HepG2 (cell line): Measurements from ENCODE around the gene ZNF629. TPM values are rescaled to one million over a fixed set of nuclear protein-coding genes. Genes with fewer than 3 reads are reported as not detected.

Experiments used
- ATRX ChIP-seq: sonication (generic); formaldehyde crosslinking; IDR thresholded peaks from 2 replicates; pipeline ENCODE4 v1.4.0; 2020; ENCODE audit warnings: missing genetic modification reagents, borderline replicate concordance
- CERS6 ChIP-seq: sonication (generic); formaldehyde crosslinking; IDR thresholded peaks from 2 replicates; pipeline ENCODE4 v1.5.0; 2020; ENCODE audit warnings: missing genetic modification reagents
- EHMT2 ChIP-seq: fragments of 200-600 bp; sonication (generic); IDR thresholded peaks from 2 replicates; pipeline ENCODE4 v1.7.0; 2017; ENCODE audit warnings: antibody characterized with exemption, low read depth, low read length, borderline replicate concordance
- FOSL2 ChIP-seq: sonication (generic); formaldehyde crosslinking; IDR thresholded peaks from 2 replicates; pipeline ENCODE4 v1.4.0; 2020; ENCODE audit warnings: missing genetic modification reagents
- FOXA3 ChIP-seq: IDR thresholded peaks from 2 replicates; pipeline ENCODE4 v1.6.1; 2016; ENCODE audit warnings: missing genetic modification reagents, missing compliant biosample characterization
- FOXO1 ChIP-seq: sonication (generic); formaldehyde crosslinking; IDR thresholded peaks from 2 replicates; pipeline ENCODE4 v1.4.0; 2020; ENCODE audit warnings: missing genetic modification reagents
- GATAD2A ChIP-seq: IDR thresholded peaks from 2 replicates; pipeline ENCODE4 v1.6.1; 2016
- HNF4G ChIP-seq, 2 experiments: sonication (generic) in 1 of 2; formaldehyde crosslinking in 1 of 2; IDR thresholded peaks; 2 replicates each; pipeline versions ENCODE4 v1.4.0 to v1.6.1; 2011 to 2020; ENCODE audit warnings: borderline replicate concordance in 2 of 2, low read depth in 2 of 2, mild to moderate bottlenecking in 2 of 2, low read length in 1 of 2, missing genetic modification reagents in 1 of 2, moderate library complexity in 1 of 2
- HNRNPL ChIP-seq: fragments of 200-400 bp; formaldehyde crosslinking; IDR thresholded peaks from 2 replicates; pipeline ENCODE4 v1.6.1; 2017; ENCODE audit warnings: mild to moderate bottlenecking, low read depth, low read length
- MAX ChIP-seq: IDR thresholded peaks from 2 replicates; pipeline ENCODE4 v1.6.1; 2012; ENCODE audit warnings: inconsistent platforms
- MXD4 ChIP-seq: IDR thresholded peaks from 2 replicates; pipeline ENCODE4 v1.6.1; 2016; ENCODE audit warnings: mild to moderate bottlenecking, missing biosample characterization, missing genetic modification reagents
- PHF21A ChIP-seq: sonication (generic); formaldehyde crosslinking; IDR thresholded peaks from 2 replicates; pipeline ENCODE4 v1.5.0; 2020; ENCODE audit warnings: mild to moderate bottlenecking, missing genetic modification reagents
- RNF219 ChIP-seq: sonication (generic); formaldehyde crosslinking; IDR thresholded peaks from 2 replicates; pipeline ENCODE4 v1.5.0; 2020; ENCODE audit warnings: mild to moderate bottlenecking, missing genetic modification reagents
- SYNCRIP ChIP-seq: fragments of 200-400 bp; formaldehyde crosslinking; IDR thresholded peaks from 2 replicates; pipeline ENCODE4 v1.6.1; 2018; ENCODE audit warnings: mild to moderate bottlenecking, low read depth, low read length; ENCODE audit not compliant: insufficient read depth
- U2AF2 ChIP-seq: fragments of 200-400 bp; formaldehyde crosslinking; IDR thresholded peaks from 2 replicates; pipeline ENCODE4 v1.6.1; 2017; ENCODE audit warnings: low read depth, mild to moderate bottlenecking, low read length
- ZNF3 ChIP-seq: IDR thresholded peaks from 2 replicates; pipeline ENCODE4 v1.7.0; 2017; ENCODE audit warnings: inconsistent platforms
- ZNF335 ChIP-seq: sonication (generic); formaldehyde crosslinking; IDR thresholded peaks from 2 replicates; pipeline ENCODE4 v1.4.0; 2020; ENCODE audit warnings: missing genetic modification reagents
- ZNF562 ChIP-seq: sonication (generic); formaldehyde crosslinking; IDR thresholded peaks from 2 replicates; pipeline ENCODE4 v1.8.0; 2022; ENCODE audit warnings: missing genetic modification reagents, borderline replicate concordance
- polyA plus RNA-seq, 8 experiments: library from polyadenylated mRNA; depleted of rRNA in 3 of 8; stranded (reverse) in 7 of 8; unstranded in 1 of 8; fragments of >200 nt; fragmentation: Illumina TruSeq in 4 of 8; extraction: Trizol in 4 of 8; gene quantifications; 2 replicates each; pipeline versions ENCODE4 v1.2.1 to v1.2.3, GENCODE V29; 2011 to 2016; ENCODE audit warnings: low read depth in 4 of 8, missing spikeins in 1 of 8, mixed read lengths in 1 of 8; ENCODE audit not compliant: insufficient read depth in 1 of 8
- total RNA-seq, 5 experiments: library from RNA; depleted of rRNA; stranded (reverse); fragments of >200 nt; fragmentation: Illumina TruSeq; extraction: Trizol; gene quantifications; 2 replicates each; pipeline ENCODE4 v1.2.3, GENCODE V29; 2016; ENCODE audit warnings: low read depth in 1 of 5
- TF ChIP-seq, protein P1 (sequence below): sonication (generic); formaldehyde crosslinking; IDR thresholded peaks from 2 replicates; pipeline ENCODE4 v1.4.0; 2020; ENCODE audit warnings: missing genetic modification reagents

The ZNF629 gene
- total and polyA plus RNA-seq, 2 of the 13 experiments (the other 11 are each of a cell fraction or from before 2014, with no cell fraction given): 6.1 to 16.5 TPM

DNA sequence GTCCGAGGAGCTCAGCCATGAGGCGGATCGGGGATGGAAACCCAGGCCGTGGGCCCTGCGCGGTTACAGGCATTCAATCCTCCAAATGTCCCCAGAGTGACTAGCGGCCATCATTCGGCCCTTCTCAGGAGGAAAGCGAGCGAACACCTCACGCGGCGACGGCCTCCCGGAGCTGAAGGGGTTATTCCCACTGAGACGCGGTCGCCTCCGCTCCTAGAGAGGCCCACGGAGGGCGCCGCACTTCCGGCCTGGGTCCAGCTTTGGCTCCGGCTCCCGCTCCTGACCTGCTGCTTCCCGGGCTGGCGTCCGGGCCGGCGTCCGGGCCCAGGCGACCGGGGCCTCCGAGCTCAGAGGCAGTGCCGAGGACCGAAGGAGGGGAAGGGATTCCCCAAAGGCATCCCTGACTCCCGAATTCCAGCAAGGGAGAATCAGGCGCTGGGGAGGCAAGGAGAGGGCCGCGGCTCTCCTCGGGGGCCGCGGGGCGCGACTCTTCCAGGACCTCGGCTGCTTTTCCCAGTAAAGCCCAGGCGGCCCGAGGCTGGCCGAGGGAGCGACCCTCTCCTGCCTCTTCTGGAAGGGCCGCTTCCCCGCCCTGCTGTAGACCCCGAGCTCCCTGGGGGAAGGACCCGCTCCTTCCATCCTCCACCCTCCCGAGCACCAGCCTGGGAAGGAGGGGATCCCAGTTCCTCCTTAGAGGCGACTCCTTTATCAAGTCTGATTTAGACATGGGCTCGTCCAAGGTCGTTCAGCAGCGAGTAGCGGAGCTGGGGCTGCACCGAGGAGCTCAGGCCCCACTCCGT lies 18.6 kb upstream of the ZNF629 start (continued):
- TF ChIP-seq RNF219: no peak; the same call in 1 of the 2 replicates
- TF ChIP-seq FOSL2 (CRISPR knock-in tag): peak; percentile 61; the same call in 1 of the 2 replicates
- TF ChIP-seq MXD4 (CRISPR knock-in tag): peak; percentile 89; the same call in 1 of the 2 replicates
- no peak for TF ChIP-seq SYNCRIP
- peak; percentile 88 for TF ChIP-seq PHF21A (CRISPR knock-in tag)
- no peak for TF ChIP-seq U2AF2
- peak; percentile 83 for TF ChIP-seq GATAD2A (CRISPR knock-in tag)
- peak; percentile 62; the same call in 1 of the 2 replicates for TF ChIP-seq HNF4G (IDR thresholded peaks at IDR 0.05; ENCODE audit: borderline replicate concordance, low read depth, low read length)
- TF ChIP-seq HNF4G (CRISPR knock-in tag; IDR thresholded peaks at IDR 0.05; ENCODE audit: borderline replicate concordance, low read depth): peak; percentile 72; the same call in 1 of the 2 replicates
- peak; percentile 86 for TF ChIP-seq MAX
- no peak for TF ChIP-seq ATRX (CRISPR knock-in tag)
- no peak for TF ChIP-seq ZNF562 (CRISPR knock-in tag)
- no peak for TF ChIP-seq ZNF3 (CRISPR knock-in tag)
- TF ChIP-seq EHMT2: no peak
- peak; percentile 90 for TF ChIP-seq FOXO1
- TF ChIP-seq CERS6 (CRISPR knock-in tag): peak; percentile 73; the same call in 1 of the 2 replicates
- no peak; the same call in 1 of the 2 replicates for TF ChIP-seq HNRNPL
- peak; percentile 95 for TF ChIP-seq ZNF335 (CRISPR knock-in tag)
- peak; percentile 81 for TF ChIP-seq FOXA3 (CRISPR knock-in tag)
- TF ChIP-seq, protein P1, sequence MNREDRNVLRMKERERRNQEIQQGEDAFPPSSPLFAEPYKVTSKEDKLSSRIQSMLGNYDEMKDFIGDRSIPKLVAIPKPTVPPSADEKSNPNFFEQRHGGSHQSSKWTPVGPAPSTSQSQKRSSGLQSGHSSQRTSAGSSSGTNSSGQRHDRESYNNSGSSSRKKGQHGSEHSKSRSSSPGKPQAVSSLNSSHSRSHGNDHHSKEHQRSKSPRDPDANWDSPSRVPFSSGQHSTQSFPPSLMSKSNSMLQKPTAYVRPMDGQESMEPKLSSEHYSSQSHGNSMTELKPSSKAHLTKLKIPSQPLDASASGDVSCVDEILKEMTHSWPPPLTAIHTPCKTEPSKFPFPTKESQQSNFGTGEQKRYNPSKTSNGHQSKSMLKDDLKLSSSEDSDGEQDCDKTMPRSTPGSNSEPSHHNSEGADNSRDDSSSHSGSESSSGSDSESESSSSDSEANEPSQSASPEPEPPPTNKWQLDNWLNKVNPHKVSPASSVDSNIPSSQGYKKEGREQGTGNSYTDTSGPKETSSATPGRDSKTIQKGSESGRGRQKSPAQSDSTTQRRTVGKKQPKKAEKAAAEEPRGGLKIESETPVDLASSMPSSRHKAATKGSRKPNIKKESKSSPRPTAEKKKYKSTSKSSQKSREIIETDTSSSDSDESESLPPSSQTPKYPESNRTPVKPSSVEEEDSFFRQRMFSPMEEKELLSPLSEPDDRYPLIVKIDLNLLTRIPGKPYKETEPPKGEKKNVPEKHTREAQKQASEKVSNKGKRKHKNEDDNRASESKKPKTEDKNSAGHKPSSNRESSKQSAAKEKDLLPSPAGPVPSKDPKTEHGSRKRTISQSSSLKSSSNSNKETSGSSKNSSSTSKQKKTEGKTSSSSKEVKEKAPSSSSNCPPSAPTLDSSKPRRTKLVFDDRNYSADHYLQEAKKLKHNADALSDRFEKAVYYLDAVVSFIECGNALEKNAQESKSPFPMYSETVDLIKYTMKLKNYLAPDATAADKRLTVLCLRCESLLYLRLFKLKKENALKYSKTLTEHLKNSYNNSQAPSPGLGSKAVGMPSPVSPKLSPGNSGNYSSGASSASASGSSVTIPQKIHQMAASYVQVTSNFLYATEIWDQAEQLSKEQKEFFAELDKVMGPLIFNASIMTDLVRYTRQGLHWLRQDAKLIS (CRISPR knock-in tag): 0 out of 2 replicates have a peak, but pooled peaks have one; percentile 60
